Mesothelial cell of epicardium (in vitro differentiated cells): ENCODE data around the gene FBXL14. TPM values are rescaled to one million over a fixed set of nuclear protein-coding genes. Genes with fewer than 3 reads are reported as not detected.

Source experiments
- DNase-seq, 2 experiments: peaks; one replicate each; pipeline ENCODE4 v3.0.0; 2021; ENCODE audit warnings: low spot score in 2 of 2; ENCODE audit not compliant: unreplicated experiment in 2 of 2
- H3K27ac Mint-ChIP-seq: 2 replicates; pipeline ENCODE4 v1.8.0; 2021; ENCODE audit warnings: mixed read lengths
- H3K27me3 Mint-ChIP-seq: 2 replicates; pipeline ENCODE4 v1.8.0; 2021; ENCODE audit warnings: low read depth, mixed read lengths
- H3K36me3 Mint-ChIP-seq: 2 replicates; pipeline ENCODE4 v1.8.0; 2021; ENCODE audit warnings: mixed read lengths
- H3K4me1 Mint-ChIP-seq: 2 replicates; pipeline ENCODE4 v1.8.0; 2021; ENCODE audit warnings: mixed read lengths
- H3K4me3 Mint-ChIP-seq: 2 replicates; pipeline ENCODE4 v1.8.0; 2021; ENCODE audit warnings: mild to moderate bottlenecking, moderate library complexity, mixed read lengths
- H3K9me3 Mint-ChIP-seq: 2 replicates; pipeline ENCODE4 v1.8.0; 2021; ENCODE audit warnings: mixed read lengths
- CTCF ChIP-seq: fragments of 200-600 bp; sonication (generic); IDR thresholded peaks from one replicate; pipeline ENCODE4 v1.5.0; 2021; ENCODE audit warnings: antibody characterized with exemption; ENCODE audit not compliant: unreplicated experiment
- total RNA-seq: library from RNA; stranded (reverse); gene quantifications from 3 replicates; pipeline ENCODE4 v1.2.1, GENCODE V29; 2021

The FBXL14 gene
- total RNA-seq, 1 donor from 2014 or later = 14.8 TPM

GRCh38 chr12:1588575-1588947 is 5.8 kb downstream of the FBXL14 start:
- Mint-ChIP-seq H3K27me3 (peaks cover 11% of the 10 kb centered on the region), H3K4me3 (no peak overlapping the region), H3K4me1 (peaks cover 53% of the 10 kb centered on the region), H3K9me3 (no peaks in the 10 kb centered on the region), H3K27ac (peak overlapping the region; percentile 61), H3K36me3 (no peaks in the 10 kb centered on the region)
- TF ChIP-seq CTCF = no peak
- DNase-seq = no peak

GRCh38 chr12:1587927-1588574 is 6.3 kb downstream of the FBXL14 start:
- H3K9me3 Mint-ChIP-seq = no peaks in the 10 kb centered on the region
- no peak for TF ChIP-seq CTCF
- H3K27ac Mint-ChIP-seq = peak overlapping the region; percentile 61
- no peaks in the 10 kb centered on the region for H3K36me3 Mint-ChIP-seq
- DNase-seq = no peak
- H3K4me3 Mint-ChIP-seq = no peak overlapping the region
- peaks cover 14% of the 10 kb centered on the region for H3K27me3 Mint-ChIP-seq
- H3K4me1 Mint-ChIP-seq = peaks cover 53% of the 10 kb centered on the region

GRCh38 chr12:1584326-1584725 is 10.1 kb downstream of the FBXL14 start:
- peaks cover 47% of the 10 kb centered on the region for H3K27me3 Mint-ChIP-seq
- no peaks in the 10 kb centered on the region for H3K36me3 Mint-ChIP-seq
- peaks cover 23% of the 10 kb centered on the region for H3K4me1 Mint-ChIP-seq
- no peak overlapping the region for H3K4me3 Mint-ChIP-seq
- TF ChIP-seq CTCF = no peak
- H3K27ac Mint-ChIP-seq = no peak overlapping the region
- H3K9me3 Mint-ChIP-seq = no peaks in the 10 kb centered on the region
- DNase-seq = no peak

GRCh38 chr12:1583421-1584078 is 10.8 kb downstream of the FBXL14 start:
- peak; percentile 87 for TF ChIP-seq CTCF
- Mint-ChIP-seq H3K4me1 (peaks cover 19% of the 10 kb centered on the region), H3K27me3 (peaks cover 54% of the 10 kb centered on the region), H3K4me3 (no peak overlapping the region), H3K27ac (no peak overlapping the region), H3K36me3 (no peaks in the 10 kb centered on the region), H3K9me3 (no peaks in the 10 kb centered on the region)
- DNase-seq = peak in 1 of 2 experiments; percentile 64

- Mint-ChIP-seq H3K4me3 (no peak overlapping the region), H3K27me3 (peaks cover 62% of the 10 kb centered on the region), H3K4me1 (peaks cover 17% of the 10 kb centered on the region), H3K27ac (no peak overlapping the region), H3K9me3 (no peaks in the 10 kb centered on the region), H3K36me3 (no peaks in the 10 kb centered on the region)
- no peak for DNase-seq
- TF ChIP-seq CTCF = no peak
These were observed 11.7 kb downstream of the FBXL14 start for GRCh38 chr12:1582709-1583050.
